ENCODE measurements around the gene NFATC2. TPM values are rescaled to one million over a fixed set of nuclear protein-coding genes. Genes with fewer than 3 reads are reported as not detected.

The NFATC2 gene
- total and polyA plus RNA-seq, 2 of the 4 experiments (the other 2 are of a cell fraction) = 0.18 to 0.38 TPM

GRCh38 chr20:51562332-51563173 is 20.0 kb upstream of the NFATC2 start:
- no peak overlapping the region for H3K14ac ChIP-seq (replicated peaks; ENCODE audit: low read depth, low read length)
- no peaks in the 10 kb centered on the region; the same call in 1 of the 2 replicates for H3K36me3 ChIP-seq (ENCODE audit: control insufficient read depth, insufficient read depth, low read length)
- ChIA-PET POLR2A (ENCODE audit: unreplicated experiment) (no interaction called here), CTCF (interaction anchor here (1.1 kb wide), 1 partner anchor 32 kb away, joined by 4 read pairs; no protein-coding TSS in a partner anchor)
- H2BK15ac ChIP-seq (ENCODE audit: low read depth, low read length) = no peak overlapping the region
- H3K9ac ChIP-seq (ENCODE audit: low read depth, low read length) = peak overlapping the region; percentile 47; the same call in 1 of the 2 replicates
- H3K4ac ChIP-seq (ENCODE audit: low read depth, low read length) = peak overlapping the region; percentile 12
- peak overlapping the region; percentile 91 for H3K4me2 ChIP-seq (ENCODE audit: low read depth, low read length)
- peak; percentile 74 for ATAC-seq (ENCODE audit: low read depth)
- peaks cover 7% of the 10 kb centered on the region; the same call in 1 of the 2 replicates for H4K20me1 ChIP-seq (ENCODE audit: insufficient read depth, low read length)
- H2BK120ac ChIP-seq (ENCODE audit: low read depth, low read length) = peak overlapping the region; percentile 31
- peak overlapping the region; percentile 12 for H2BK5ac ChIP-seq (ENCODE audit: low read depth, low read length, poor library complexity, severe bottlenecking)
- peaks cover 4% of the 10 kb centered on the region for H3K9me1 ChIP-seq (ENCODE audit: insufficient read depth, low read length)
- H3K4me3 ChIP-seq (ENCODE audit: insufficient read depth, low read depth, low read length) = peak overlapping the region; percentile 54
- H2AK9ac ChIP-seq (replicated peaks; ENCODE audit: low read depth, low read length, poor library complexity) = no peak overlapping the region
- TF ChIP-seq BHLHE40 (IDR thresholded peaks at IDR 0.05; ENCODE audit: low read depth, low read length) (no peak), RFX5 (IDR thresholded peaks at IDR 0.05; ENCODE audit: low read depth, low read length) (no peak), RAD21 (IDR thresholded peaks at IDR 0.05; ENCODE audit: low read length) (peak; percentile 7; the same call in 1 of the 2 replicates), USF2 (IDR thresholded peaks at IDR 0.05; ENCODE audit: low read depth, low read length) (no peak), SMC3 (IDR thresholded peaks at IDR 0.05; ENCODE audit: low read depth, low read length) (no peak), POLR2A (IDR thresholded peaks at IDR 0.05; ENCODE audit: low read depth, low read length) (peak; percentile 97), FOS (IDR thresholded peaks at IDR 0.05; ENCODE audit: low read depth, low read length) (no peak), CTCF (conservative IDR thresholded peaks at IDR 0.05; ENCODE audit: low read depth, low read length) (peak; percentile 16; the same call in 1 of the 2 replicates), CHD1 (IDR thresholded peaks at IDR 0.05; ENCODE audit: low read depth, low read length) (no peak; the same call in 1 of the 2 replicates), MXI1 (IDR thresholded peaks at IDR 0.05; ENCODE audit: borderline replicate concordance, low read depth, low read length) (no peak), RCOR1 (IDR thresholded peaks at IDR 0.05; ENCODE audit: insufficient replicate concordance, low read length) (no peak)
- H4K91ac ChIP-seq (ENCODE audit: insufficient read depth, low read depth, low read length) = no peak overlapping the region
- H3K27me3 ChIP-seq (ENCODE audit: control insufficient read depth, insufficient read depth, low read length) = no peaks in the 10 kb centered on the region
- H4K8ac ChIP-seq (ENCODE audit: low read depth in 2 of 2, low read length in 2 of 2) = peak overlapping the region in 1 of 2 experiments; percentile 10; a peak in 1 of 4 replicates
- 0% methylated on average over 29 of the region's 76 CpGs; no CpG with 5 or more reads in 1 of the 2 experiments for whole genome bisulfite sequencing, 2 experiments (ENCODE audit: extremely low coverage in 2 of 2, insufficient read length in 1 of 2)
- H3K56ac ChIP-seq (ENCODE audit: extremely low read depth, insufficient read depth, low read length) = peak overlapping the region; percentile 40; the same call in 1 of the 2 replicates
- DNase-seq = peak; percentile 95
- intact Hi-C loops (cut with micrococcal nuclease) = loop anchor here (1.0 to 5.0 kb wide), 5 partner anchors 29 to 116 kb away; no protein-coding TSS in a partner anchor
- H2AK5ac ChIP-seq (ENCODE audit: low read depth, low read length) = 0 out of 2 replicates have a peak overlapping the region, but pooled peaks have one; percentile 16
- peak overlapping the region; percentile 93; the same call in 1 of the 2 replicates for H3K23ac ChIP-seq (ENCODE audit: low read depth, low read length)
- no peak overlapping the region for H3K18ac ChIP-seq (ENCODE audit: low read depth, low read length)
- peak overlapping the region; percentile 21; the same call in 1 of the 2 replicates for H3K27ac ChIP-seq (ENCODE audit: insufficient read depth, low read length)
- dilution Hi-C loops (cut with HindIII; ENCODE audit: low sequenced_read_pairs, unreplicated experiment) = no loop called here
- no peak overlapping the region for H4K5ac ChIP-seq (ENCODE audit: low read depth, low read length)
- H3K4me1 ChIP-seq (ENCODE audit: control insufficient read depth, insufficient read depth, low read length) = peaks cover 12% of the 10 kb centered on the region
- H2BK20ac ChIP-seq (ENCODE audit: low read depth, low read length) = 0 out of 2 replicates have a peak overlapping the region, but pooled peaks have one; percentile 6
- in situ Hi-C loops (cut with MboI; ENCODE audit: low sequenced_read_pairs) = no loop called here
- peaks cover 7 to 12% of the 10 kb centered on the region in 2 experiments; a peak in 2 of 4 replicates for H3K79me1 ChIP-seq (ENCODE audit: low read depth in 1 of 2, low read length in 2 of 2)
- no peaks in the 10 kb centered on the region for H3K9me3 ChIP-seq (ENCODE audit: control insufficient read depth, insufficient read depth, low read length)
- peak overlapping the region; percentile 93 for H2AFZ ChIP-seq (replicated peaks; ENCODE audit: low read length, poor library complexity)
- BruUV-seq (replicated peaks) = TSS peak; percentile 66

Data from IMR-90 (cell line).